ENCODE data around the gene UBASH3A.

UBASH3A gene

GRCh38 chr21:42438316-42439205 is 34.9 kb downstream of the UBASH3A start:
- POLR2A ChIA-PET: interaction anchor here (1.0 kb wide), 1 partner anchor 16 kb away, joined by 3 read pairs; no protein-coding TSS in a partner anchor
- CTCF ChIA-PET: interaction anchor here (0.9 to 3.6 kb wide), 6 partner anchors 8 to 129 kb away, joined by 3 to 18 read pairs (median 3); no protein-coding TSS in a partner anchor

GRCh38 chr21:42439284-42440186 is 35.8 kb downstream of the UBASH3A start:
- ChIA-PET CTCF (interaction anchor here (1.3 to 3.6 kb wide), 4 partner anchors 9 to 130 kb away, joined by 3 to 18 read pairs (median 4); no protein-coding TSS in a partner anchor), POLR2A (interaction anchor here (1.0 kb wide), 1 partner anchor 17 kb away, joined by 3 read pairs; no protein-coding TSS in a partner anchor)
- DNase-seq (ENCODE audit: extremely low spot score): peak; percentile 52
- TF ChIP-seq CTCF (IDR thresholded peaks at IDR 0.05; ENCODE audit: control extremely low read depth, extremely low read depth, low read depth, missing control alignments): no peak

More at GRCh38 chr21:42438316-42439205, 34.9 kb downstream of the UBASH3A start:
- no peak for TF ChIP-seq CTCF (IDR thresholded peaks at IDR 0.05; ENCODE audit: control extremely low read depth, extremely low read depth, low read depth, missing control alignments)
- no peak for DNase-seq (ENCODE audit: extremely low spot score)

- CTCF ChIA-PET: no interaction called here
- peak; percentile 85 for DNase-seq (ENCODE audit: extremely low spot score)
- POLR2A ChIA-PET: no interaction called here
- no peak for TF ChIP-seq CTCF (IDR thresholded peaks at IDR 0.05; ENCODE audit: control extremely low read depth, extremely low read depth, low read depth, missing control alignments)
Measured at GRCh38 chr21:42440187-42440792, 36.6 kb downstream of the UBASH3A start.

- no peak for DNase-seq (ENCODE audit: extremely low spot score)
- POLR2A ChIA-PET: no interaction called here
- no peak for TF ChIP-seq CTCF (IDR thresholded peaks at IDR 0.05; ENCODE audit: control extremely low read depth, extremely low read depth, low read depth, missing control alignments)
- CTCF ChIA-PET: interaction anchor here (1.0 to 1.7 kb wide), 2 partner anchors 9 to 19 kb away, joined by 3 to 6 read pairs; no protein-coding TSS in a partner anchor
Measured at GRCh38 chr21:42441963-42442362, 38.3 kb downstream of the UBASH3A start.

GRCh38 chr21:42443181-42443785 is 39.6 kb downstream of the UBASH3A start:
- TF ChIP-seq CTCF (IDR thresholded peaks at IDR 0.05; ENCODE audit: control extremely low read depth, extremely low read depth, low read depth, missing control alignments): no peak
- DNase-seq (ENCODE audit: extremely low spot score): no peak
- ChIA-PET CTCF (interaction anchor here (1.9 to 5.0 kb wide), 2 partner anchors 10 to 133 kb away, joined by 5 to 15 read pairs; no protein-coding TSS in a partner anchor), POLR2A (no interaction called here)
